SK-N-SH (cell line): ENCODE data around the gene PCDHA2. TPM values are rescaled to one million over a fixed set of nuclear protein-coding genes. Genes with fewer than 3 reads are reported as not detected.
A peak's percentile ranks its signal among the peaks of the same experiment; 100 is the strongest.

Source experiments
- CTCF ChIA-PET: fragments of 300-600, 350-600 bp; formaldehyde crosslinking; extraction: SDS; loops from one replicate; lab custom pipeline; 2021; lab: Yijun Ruan, JAX
- POLR2A ChIA-PET: fragments of 350-600 bp; sonication (Branson Sonifier 250); formaldehyde crosslinking; extraction: SDS; loops from one replicate; lab custom pipeline; 2020; ENCODE audit warnings: antibody characterized with exemption, inconsistent platforms; lab: Yijun Ruan, JAX
- DNase-seq: peaks from one replicate; pipeline ENCODE4 v3.0.0; 2012
- H2AFZ ChIP-seq: fragments of 200-600 bp; sonication (generic); 2 replicates; pipeline ENCODE4 v1.8.1; 2016; ENCODE audit warnings: antibody characterized with exemption, mild to moderate bottlenecking, low read depth
- H3F3A ChIP-seq: fragments of 200-600 bp; sonication (generic); replicated peaks from 2 replicates; pipeline ENCODE3; 2016; ENCODE audit warnings: antibody characterized with exemption, mild to moderate bottlenecking; ENCODE audit not compliant: insufficient read depth
- H3K27ac ChIP-seq, 2 experiments: fragments of 200-500 bp in 1 of 2; fragments of 200-600 bp in 1 of 2; sonication (Bioruptor generic) in 1 of 2; sonication (generic), shearing (Covaris generic) in 1 of 2; 2 replicates each; pipeline versions ENCODE4 v1.5.1 to v1.6.1; 2014 to 2016; ENCODE audit warnings: low read depth in 2 of 2, inconsistent platforms in 1 of 2, low read length in 1 of 2, mild to moderate bottlenecking in 1 of 2, mixed read lengths in 1 of 2
- H3K27me3 ChIP-seq: fragments of 200-600 bp; sonication (generic), shearing (Covaris generic); 2 replicates; pipeline ENCODE4 v1.6.1; 2016; ENCODE audit warnings: mixed run types; ENCODE audit not compliant: insufficient read depth
- H3K36me3 ChIP-seq, 2 experiments: fragments of 200-500 bp in 1 of 2; fragments of 200-600 bp in 1 of 2; sonication (Bioruptor generic) in 1 of 2; sonication (generic) in 1 of 2; replicated peaks in 1 of 2; 2 replicates each; pipeline versions ENCODE3 to v1.5.1; 2014 to 2016; ENCODE audit warnings: low read length in 1 of 2, mild to moderate bottlenecking in 1 of 2; ENCODE audit not compliant: insufficient read depth in 2 of 2, control insufficient read depth in 1 of 2
- H3K4me1 ChIP-seq, 2 experiments: fragments of 200-500 bp in 1 of 2; fragments of 200-600 bp in 1 of 2; sonication (Bioruptor generic) in 1 of 2; sonication (generic), shearing (Covaris generic) in 1 of 2; 2 replicates each; pipeline versions ENCODE4 v1.5.1 to v1.6.1; 2014 to 2016; ENCODE audit warnings: low read depth in 1 of 2, low read length in 1 of 2, mixed run types in 1 of 2; ENCODE audit not compliant: insufficient read depth in 2 of 2, control insufficient read depth in 1 of 2
- H3K4me2 ChIP-seq: fragments of 200-600 bp; sonication (generic), shearing (Covaris generic); 2 replicates; pipeline ENCODE4 v1.6.1; 2017; ENCODE audit warnings: mixed run types
- H3K4me3 ChIP-seq, 2 experiments: fragments of 200-500 bp in 1 of 2; fragments of 200-600 bp in 1 of 2; sonication (Bioruptor generic) in 1 of 2; sonication (generic), shearing (Covaris generic) in 1 of 2; 2 replicates each; pipeline versions ENCODE4 v1.5.1 to v1.8.1; 2014 to 2016; ENCODE audit warnings: low read depth in 2 of 2, inconsistent platforms in 1 of 2, low read length in 1 of 2, mild to moderate bottlenecking in 1 of 2, mixed read lengths in 1 of 2, moderate library complexity in 1 of 2
- H3K79me2 ChIP-seq: fragments of 200-600 bp; sonication (generic); 2 replicates; pipeline ENCODE4 v1.8.1; 2017; ENCODE audit warnings: mild to moderate bottlenecking; ENCODE audit not compliant: insufficient read depth
- H3K9ac ChIP-seq: fragments of 200-600 bp; sonication (generic); 2 replicates; pipeline ENCODE4 v1.6.1; 2017; ENCODE audit warnings: mixed run types
- H3K9me2 ChIP-seq: fragments of 200-600 bp; sonication (generic); 2 replicates; pipeline ENCODE4 v1.6.1; 2017; ENCODE audit warnings: mixed run types
- H3K9me3 ChIP-seq: fragments of 200-600 bp; sonication (generic); 2 replicates; pipeline ENCODE4 v1.6.1; 2017; ENCODE audit warnings: mixed run types, mild to moderate bottlenecking, moderate library complexity
- H4K20me1 ChIP-seq: fragments of 200-600 bp; sonication (generic); 2 replicates; pipeline ENCODE4 v1.6.1; 2017; ENCODE audit warnings: mild to moderate bottlenecking, mixed run types; ENCODE audit not compliant: insufficient read depth
- EZH2phosphoT487 ChIP-seq: fragments of 200-600 bp; sonication (generic); IDR thresholded peaks from 2 replicates; pipeline ENCODE4 v1.6.1; 2017; ENCODE audit warnings: low read depth, mixed run types, mild to moderate bottlenecking, antibody characterized with exemption, moderate library complexity, borderline replicate concordance
- FOSL2 ChIP-seq: IDR thresholded peaks from 2 replicates; pipeline ENCODE4 v1.4.0; 2012; ENCODE audit warnings: low read depth, mild to moderate bottlenecking, moderate library complexity, borderline replicate concordance
- FOXJ3 ChIP-seq: sonication (generic); formaldehyde crosslinking; IDR thresholded peaks from 2 replicates; pipeline ENCODE4 v1.5.1; 2020; ENCODE audit warnings: mild to moderate bottlenecking, missing genetic modification reagents
- GATA2 ChIP-seq: sonication (generic); formaldehyde crosslinking; IDR thresholded peaks from 2 replicates; pipeline ENCODE4 v1.5.0; 2020; ENCODE audit warnings: mild to moderate bottlenecking, missing genetic modification reagents
- IRF3 ChIP-seq: fragments of 150-350 bp; IDR thresholded peaks from 2 replicates; pipeline ENCODE4 v1.6.1; 2016; ENCODE audit warnings: mild to moderate bottlenecking, low read depth, low read length
- JUND ChIP-seq: IDR thresholded peaks from 2 replicates; pipeline ENCODE4 v1.4.0; 2012
- MXI1 ChIP-seq: IDR thresholded peaks from 2 replicates; pipeline ENCODE4 v1.6.1; 2012; ENCODE audit warnings: mild to moderate bottlenecking, low read depth, low read length, improper control_type of control experiment
- RFX5 ChIP-seq: IDR thresholded peaks from 2 replicates; pipeline ENCODE4 v1.6.1; 2012; ENCODE audit warnings: mild to moderate bottlenecking, improper control_type of control experiment, low read length
- RXRA ChIP-seq: IDR thresholded peaks from 2 replicates; pipeline ENCODE4 v1.4.0; 2012; ENCODE audit warnings: low read depth, mild to moderate bottlenecking, borderline replicate concordance
- SIN3A ChIP-seq: IDR thresholded peaks from 2 replicates; pipeline ENCODE4 v1.6.1; 2012; ENCODE audit warnings: low read depth, mild to moderate bottlenecking, low read length, moderate library complexity, borderline replicate concordance
- SMC3 ChIP-seq: IDR thresholded peaks from 2 replicates; pipeline ENCODE4 v1.6.1; 2012; ENCODE audit warnings: low read depth, low read length, improper control_type of control experiment
- TAF1 ChIP-seq: IDR thresholded peaks from 2 replicates; pipeline ENCODE4 v1.6.1; 2012; ENCODE audit warnings: low read depth, mild to moderate bottlenecking, low read length, moderate library complexity, borderline replicate concordance
- TEAD4 ChIP-seq: IDR thresholded peaks from 2 replicates; pipeline ENCODE4 v1.4.0; 2012; ENCODE audit warnings: mild to moderate bottlenecking, borderline replicate concordance; ENCODE audit not compliant: insufficient read depth
- USF1 ChIP-seq: IDR thresholded peaks from 2 replicates; pipeline ENCODE4 v1.4.0; 2012; ENCODE audit warnings: low read depth, borderline replicate concordance
- YY1 ChIP-seq: IDR thresholded peaks from 2 replicates; pipeline ENCODE4 v1.4.0; 2012; ENCODE audit warnings: low read depth, mild to moderate bottlenecking
- WGBS: methylation state at CpG from one replicate; pipeline ENCODE4 v1.1.6; 2017; ENCODE audit warnings: low lambda C conversion rate; 5-methylcytosine and 5-hydroxymethylcytosine counted together
- polyA plus RNA-seq, 3 experiments: library from polyadenylated mRNA; depleted of rRNA; stranded (reverse); fragments of >200 nt; gene quantifications; 2 replicates each; pipeline ENCODE4 v1.2.3, GENCODE V29; 2012
- TF ChIP-seq, protein P1 (sequence below): fragments of 200-600 bp; sonication (generic); IDR thresholded peaks from 2 replicates; pipeline ENCODE4 v1.6.1; 2017; ENCODE audit warnings: antibody characterized with exemption, mild to moderate bottlenecking, moderate library complexity
- TF ChIP-seq, protein P2 (sequence below): IDR thresholded peaks from 2 replicates; pipeline ENCODE4; 2012

The PCDHA2 gene
- not detected in 2 replicates for polyA plus RNA-seq (2012; rRNA removed)
- polyA plus RNA-seq (2012; cell fraction: cytosol; rRNA removed) = 0.01 TPM in 1 of 2 replicates, not detected in the other
- not detected in 2 replicates for polyA plus RNA-seq (2012; cell fraction: nucleus; rRNA removed)

GRCh38 chr5:140794595-140795258, at the start of gene PCDHA2:
Gene PCDHA2 (plus strand): TSS chr5:140794852.
- H3K9me3 ChIP-seq = peaks cover 15% of the 10 kb centered on the region; the same call in 1 of the 2 replicates
- no peaks in the 10 kb centered on the region for H3K27me3 ChIP-seq
- no peak within 1 kb of the TSS for H3K27ac ChIP-seq
- H4K20me1 ChIP-seq = no peaks in the 10 kb centered on the region
- H3K79me2 ChIP-seq = no peaks in the 10 kb centered on the region
- no peaks in the 10 kb centered on the region for H3K9me2 ChIP-seq
- WGBS = 76% methylated on average over 27 of the region's 27 CpGs
- no peak within 1 kb of the TSS for H3K9ac ChIP-seq
- ChIA-PET POLR2A (no interaction called here), CTCF (interaction anchor here (0.6 to 3.7 kb wide), 5 partner anchors 12 to 426 kb away, joined by 3 to 23 read pairs (median 3); partner anchors contain the start of genes PCDHA4, PCDHA5 and PCDHA8)
- no peaks in the 10 kb centered on the region for H3K4me1 ChIP-seq
- H3K36me3 ChIP-seq = no peaks in the 10 kb centered on the region
- TF ChIP-seq FOXJ3 (CRISPR knock-in tag) (no peak), SMC3 (no peak), GATA2 (CRISPR knock-in tag) (no peak), JUND (no peak), FOSL2 (no peak)
- TF ChIP-seq, protein P1, sequence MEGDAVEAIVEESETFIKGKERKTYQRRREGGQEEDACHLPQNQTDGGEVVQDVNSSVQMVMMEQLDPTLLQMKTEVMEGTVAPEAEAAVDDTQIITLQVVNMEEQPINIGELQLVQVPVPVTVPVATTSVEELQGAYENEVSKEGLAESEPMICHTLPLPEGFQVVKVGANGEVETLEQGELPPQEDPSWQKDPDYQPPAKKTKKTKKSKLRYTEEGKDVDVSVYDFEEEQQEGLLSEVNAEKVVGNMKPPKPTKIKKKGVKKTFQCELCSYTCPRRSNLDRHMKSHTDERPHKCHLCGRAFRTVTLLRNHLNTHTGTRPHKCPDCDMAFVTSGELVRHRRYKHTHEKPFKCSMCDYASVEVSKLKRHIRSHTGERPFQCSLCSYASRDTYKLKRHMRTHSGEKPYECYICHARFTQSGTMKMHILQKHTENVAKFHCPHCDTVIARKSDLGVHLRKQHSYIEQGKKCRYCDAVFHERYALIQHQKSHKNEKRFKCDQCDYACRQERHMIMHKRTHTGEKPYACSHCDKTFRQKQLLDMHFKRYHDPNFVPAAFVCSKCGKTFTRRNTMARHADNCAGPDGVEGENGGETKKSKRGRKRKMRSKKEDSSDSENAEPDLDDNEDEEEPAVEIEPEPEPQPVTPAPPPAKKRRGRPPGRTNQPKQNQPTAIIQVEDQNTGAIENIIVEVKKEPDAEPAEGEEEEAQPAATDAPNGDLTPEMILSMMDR = no peak
- TF ChIP-seq, protein P2, sequence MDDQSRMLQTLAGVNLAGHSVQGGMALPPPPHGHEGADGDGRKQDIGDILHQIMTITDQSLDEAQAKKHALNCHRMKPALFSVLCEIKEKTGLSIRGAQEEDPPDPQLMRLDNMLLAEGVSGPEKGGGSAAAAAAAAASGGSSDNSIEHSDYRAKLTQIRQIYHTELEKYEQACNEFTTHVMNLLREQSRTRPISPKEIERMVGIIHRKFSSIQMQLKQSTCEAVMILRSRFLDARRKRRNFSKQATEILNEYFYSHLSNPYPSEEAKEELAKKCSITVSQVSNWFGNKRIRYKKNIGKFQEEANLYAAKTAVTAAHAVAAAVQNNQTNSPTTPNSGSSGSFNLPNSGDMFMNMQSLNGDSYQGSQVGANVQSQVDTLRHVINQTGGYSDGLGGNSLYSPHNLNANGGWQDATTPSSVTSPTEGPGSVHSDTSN = no peak
- no peak for DNase-seq
- H3F3A ChIP-seq = no peaks in the 10 kb centered on the region
- peak within 1 kb of the TSS in 1 of 2 experiments; percentile 17; a peak in 1 of 4 replicates for H3K4me3 ChIP-seq
- no peak within 1 kb of the TSS for H2AFZ ChIP-seq
- H3K4me2 ChIP-seq = no peak within 1 kb of the TSS

DNA sequence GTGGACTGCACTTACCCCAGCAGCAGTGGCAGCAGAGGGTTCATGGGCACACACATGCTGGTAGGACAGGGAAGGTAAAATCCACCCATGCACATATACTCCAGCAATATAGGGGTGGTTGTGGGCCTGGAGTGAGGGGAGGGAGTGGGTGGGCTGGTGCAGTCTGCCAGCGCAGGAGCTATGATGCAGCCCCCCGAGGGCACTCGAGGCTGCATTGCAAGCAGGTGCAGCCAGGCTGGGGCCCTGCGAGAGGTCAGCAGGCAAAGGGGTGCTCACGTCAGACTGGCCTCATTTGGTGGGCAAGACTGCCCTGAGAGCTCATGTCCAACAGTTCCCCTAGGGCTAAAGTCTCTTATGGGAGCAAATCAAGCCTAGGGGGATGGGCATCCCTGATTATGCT, 41.1 kb upstream of the PCDHA2 start:
- Histone ChIP-seq H2AFZ (no peak overlapping the region), H3K9me2 (no peaks in the 10 kb centered on the region), H3K36me3 (no peaks in the 10 kb centered on the region), H3K9me3 (peaks cover 13% of the 10 kb centered on the region), H3K4me2 (no peak overlapping the region), H3K27me3 (no peaks in the 10 kb centered on the region), H3K27ac (no peak overlapping the region), H3K9ac (no peak overlapping the region), H4K20me1 (no peaks in the 10 kb centered on the region), H3K79me2 (no peaks in the 10 kb centered on the region), H3K4me1 (no peaks in the 10 kb centered on the region), H3F3A (no peaks in the 10 kb centered on the region), H3K4me3 (no peak overlapping the region)
- WGBS = 0% methylated on average over 5 of the region's 5 CpGs
- ChIA-PET POLR2A (no interaction called here), CTCF (no interaction called here)
- DNase-seq = no peak
- TF ChIP-seq, protein P1 = no peak
- TF ChIP-seq MXI1 (no peak), IRF3 (no peak), TEAD4 (no peak), YY1 (no peak), TAF1 (no peak), SIN3A (no peak), USF1 (no peak), RFX5 (no peak), EZH2phosphoT487 (no peak), RXRA (no peak)
- TF ChIP-seq, protein P2 = no peak
